Subcutaneous abdominal adipose tissue (tissue), 5 donors: ENCODE measurements around the gene ZNF384.

Source experiments
- H3K27ac ChIP-seq: one replicate; pipeline ENCODE4 v1.7.0; 2013; ENCODE audit warnings: low read depth, mild to moderate bottlenecking, inconsistent platforms, low read length, moderate library complexity
- H3K27me3 ChIP-seq, 5 donors: one replicate each; pipeline ENCODE4 v1.7.0; 2013; ENCODE audit warnings: low read length in 5 of 5, inconsistent platforms in 1 of 5; ENCODE audit not compliant: control insufficient read depth in 5 of 5, insufficient read depth in 4 of 5
- H3K36me3 ChIP-seq, 5 donors: one replicate each; pipeline ENCODE4 v1.7.0; 2013; ENCODE audit warnings: low read length in 5 of 5; ENCODE audit not compliant: control insufficient read depth in 5 of 5, insufficient read depth in 5 of 5
- H3K4me1 ChIP-seq, 5 donors: one replicate each; pipeline ENCODE4 v1.7.0; 2013; ENCODE audit warnings: low read length in 5 of 5, mild to moderate bottlenecking in 3 of 5, moderate library complexity in 1 of 5; ENCODE audit not compliant: control insufficient read depth in 5 of 5, insufficient read depth in 5 of 5
- H3K4me3 ChIP-seq, 5 donors: one replicate each; pipeline ENCODE4 v1.7.0; 2013; ENCODE audit warnings: low read length in 5 of 5, low read depth in 1 of 5
- H3K9ac ChIP-seq, 5 donors: one replicate each; pipeline ENCODE4 v1.7.0; 2013; ENCODE audit warnings: low read length in 5 of 5, mild to moderate bottlenecking in 4 of 5, moderate library complexity in 3 of 5
- H3K9me3 ChIP-seq, 5 donors: one replicate each; pipeline ENCODE4 v1.7.0; 2013; ENCODE audit warnings: low read length in 5 of 5; ENCODE audit not compliant: control insufficient read depth in 5 of 5
- donor health status: healthy.
- donor health status: healthy.
- donor health status: healthy.
- donor health status: healthy.
- donor health status: healthy.

ZNF384 gene

GRCh38 chr12:6688999-6689882 lies at the start of gene ZNF384:
Gene ZNF384 (minus strand): TSS chr12:6689375. CDS start chr12:6679520, 9,855 bp downstream.
- Histone ChIP-seq H3K27me3 (peaks cover 0 to 7% (median 5%) of the 10 kb centered on the region in 5 donors), H3K4me3 (peak within 1 kb of the TSS; percentile 85 to 97 (median 93)), H3K36me3 (peaks cover 0 to 8% (median 0%) of the 10 kb centered on the region in 5 donors), H3K4me1 (peaks cover 5 to 37% (median 29%) of the 10 kb centered on the region in 5 donors), H3K9ac (peak within 1 kb of the TSS; percentile 79 to 98 (median 93)), H3K27ac (peak within 1 kb of the TSS; percentile 87), H3K9me3 (no peaks in the 10 kb centered on the region)

GRCh38 chr12:6736754-6737153 lies 47.6 kb upstream of the ZNF384 start:
- Histone ChIP-seq H3K27me3 (no peaks in the 10 kb centered on the region), H3K4me1 (peaks cover 0 to 17% (median 15%) of the 10 kb centered on the region in 5 donors), H3K36me3 (peaks cover 0 to 24% (median 8%) of the 10 kb centered on the region in 5 donors), H3K27ac (no peak overlapping the region), H3K9me3 (no peaks in the 10 kb centered on the region), H3K9ac (no peak overlapping the region), H3K4me3 (no peak overlapping the region)

DNA sequence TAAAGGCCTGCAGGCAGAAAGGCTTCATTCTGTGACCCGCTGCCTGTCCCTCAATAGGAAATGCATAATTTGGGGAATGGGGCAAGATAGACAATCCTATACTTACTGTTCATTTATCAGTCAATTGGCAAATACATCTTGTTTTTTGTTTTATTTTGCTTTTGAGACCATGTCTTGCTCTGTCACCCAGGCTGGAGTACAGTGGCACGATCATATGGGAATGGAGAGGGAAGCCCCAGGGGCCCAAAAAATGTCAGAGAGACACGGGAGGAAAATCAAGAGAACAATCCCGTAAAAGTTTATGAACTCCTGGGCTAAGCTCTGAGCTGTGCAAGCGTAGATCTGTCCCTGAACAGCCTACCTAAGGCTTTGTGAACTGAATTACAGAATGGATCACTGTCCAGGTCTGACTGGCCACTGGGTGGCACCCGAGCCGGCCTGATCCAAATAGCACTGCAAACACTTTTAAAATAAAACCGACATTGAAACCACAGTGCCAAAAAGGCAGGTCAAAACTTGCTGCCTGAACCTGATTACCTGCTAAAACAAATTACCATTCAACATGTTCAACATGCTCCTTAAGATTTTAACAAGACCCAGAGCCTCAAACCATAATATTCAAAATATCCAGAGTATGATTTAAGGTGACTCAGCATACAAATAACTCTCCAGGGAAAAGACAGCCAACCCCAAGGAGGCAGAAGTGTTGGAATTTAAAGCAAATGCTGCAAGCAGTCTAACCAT lies 46.4 kb upstream of the ZNF384 start:
- Histone ChIP-seq H3K4me3 (no peak overlapping the region), H3K27ac (peak overlapping the region; percentile 49), H3K36me3 (peaks cover 0 to 36% (median 18%) of the 10 kb centered on the region in 5 donors), H3K27me3 (no peaks in the 10 kb centered on the region), H3K9ac (peak overlapping the region in 2 of 5 donors; percentile 24 to 28), H3K4me1 (peaks cover 0 to 17% (median 15%) of the 10 kb centered on the region in 5 donors), H3K9me3 (no peaks in the 10 kb centered on the region)

DNA sequence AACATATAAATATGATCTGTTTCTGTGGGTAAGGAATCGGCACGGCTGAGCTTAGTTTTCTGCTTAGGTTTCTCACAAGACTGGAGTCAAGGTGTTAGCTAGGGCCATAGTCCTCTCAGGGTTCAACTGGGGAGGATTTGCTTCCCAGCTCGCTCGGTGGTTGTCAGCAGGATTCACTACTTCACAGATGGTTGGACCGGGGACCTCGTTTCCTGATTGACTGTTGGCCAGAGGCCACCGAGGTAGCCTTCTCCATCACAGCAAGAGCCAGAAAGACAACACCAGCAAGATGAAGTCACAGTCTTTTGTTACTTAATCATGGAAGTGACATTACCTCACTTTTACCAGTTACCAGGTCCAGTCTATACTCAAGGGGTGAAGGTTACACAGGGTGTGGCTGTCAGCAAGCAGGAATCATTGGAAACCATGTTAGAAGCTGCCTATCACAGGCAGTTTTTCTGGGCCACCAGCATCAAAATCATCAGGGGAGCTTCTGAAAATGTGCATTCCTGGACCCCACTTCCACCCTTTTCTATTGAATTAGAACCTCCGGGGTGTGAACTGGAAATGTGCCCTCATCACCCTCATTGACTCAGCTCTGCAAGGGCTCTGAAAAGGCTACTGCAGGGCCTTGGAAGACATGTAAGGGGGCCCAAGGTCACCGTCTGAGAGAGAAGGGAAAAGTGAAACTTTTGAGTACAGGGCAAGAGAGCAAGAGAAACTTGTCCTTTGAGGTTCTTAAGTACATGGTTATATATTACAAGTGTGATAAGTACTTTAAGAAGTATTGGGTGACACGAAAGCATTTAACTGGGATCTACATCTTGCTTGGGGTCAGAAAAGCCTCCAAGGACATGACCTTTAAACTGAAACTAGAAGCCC lies 45.6 kb upstream of the ZNF384 start:
- Histone ChIP-seq H3K36me3 (peaks cover 0 to 44% (median 27%) of the 10 kb centered on the region in 5 donors), H3K9me3 (no peaks in the 10 kb centered on the region), H3K4me1 (peaks cover 0 to 17% (median 15%) of the 10 kb centered on the region in 5 donors), H3K9ac (peak overlapping the region in 1 of 5 donors; percentile 28), H3K4me3 (no peak overlapping the region), H3K27ac (peak overlapping the region; percentile 49), H3K27me3 (no peaks in the 10 kb centered on the region)

- H3K9me3 ChIP-seq = no peaks in the 10 kb centered on the region
- no peak overlapping the region for H3K27ac ChIP-seq
- H3K36me3 ChIP-seq = peaks cover 6 to 69% (median 52%) of the 10 kb centered on the region in 5 donors
- H3K4me1 ChIP-seq = peaks cover 0 to 9% (median 7%) of the 10 kb centered on the region in 5 donors
- no peak overlapping the region for H3K4me3 ChIP-seq
- no peak overlapping the region for H3K9ac ChIP-seq
- no peaks in the 10 kb centered on the region for H3K27me3 ChIP-seq
Measured at GRCh38 chr12:6730169-6730568, 41.0 kb upstream of the ZNF384 start.

DNA sequence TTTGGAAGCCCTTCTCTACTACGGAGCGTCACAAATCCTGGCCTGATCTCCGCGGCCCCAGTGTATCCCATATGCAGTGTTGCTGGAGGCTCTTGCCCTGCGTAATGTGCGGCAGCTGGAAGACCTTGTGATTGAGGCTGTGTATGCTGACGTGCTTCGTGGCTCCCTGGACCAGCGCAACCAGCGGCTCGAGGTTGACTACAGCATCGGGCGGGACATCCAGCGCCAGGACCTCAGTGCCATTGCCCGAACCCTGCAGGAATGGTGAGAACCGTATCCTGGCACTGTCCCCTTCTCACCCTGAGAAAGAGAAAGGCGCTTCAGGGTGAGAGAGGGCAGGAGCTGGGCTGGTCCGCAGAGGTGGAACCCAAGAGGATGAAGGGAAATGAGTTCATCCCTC lies 40.0 kb upstream of the ZNF384 start:
- Histone ChIP-seq H3K4me1 (peaks cover 3 to 12% (median 9%) of the 10 kb centered on the region in 5 donors), H3K9ac (no peak overlapping the region), H3K9me3 (no peaks in the 10 kb centered on the region), H3K4me3 (no peak overlapping the region), H3K27me3 (no peaks in the 10 kb centered on the region), H3K36me3 (peaks cover 6 to 60% (median 47%) of the 10 kb centered on the region in 5 donors), H3K27ac (no peak overlapping the region)

GRCh38 chr12:6725350-6725749 lies 36.2 kb upstream of the ZNF384 start:
- Histone ChIP-seq H3K4me1 (peaks cover 3 to 18% (median 13%) of the 10 kb centered on the region in 5 donors), H3K4me3 (no peak overlapping the region), H3K9me3 (no peaks in the 10 kb centered on the region), H3K9ac (peak overlapping the region in 1 of 5 donors; percentile 25), H3K27ac (no peak overlapping the region), H3K27me3 (no peaks in the 10 kb centered on the region), H3K36me3 (peaks cover 6 to 31% (median 30%) of the 10 kb centered on the region in 5 donors)

DNA sequence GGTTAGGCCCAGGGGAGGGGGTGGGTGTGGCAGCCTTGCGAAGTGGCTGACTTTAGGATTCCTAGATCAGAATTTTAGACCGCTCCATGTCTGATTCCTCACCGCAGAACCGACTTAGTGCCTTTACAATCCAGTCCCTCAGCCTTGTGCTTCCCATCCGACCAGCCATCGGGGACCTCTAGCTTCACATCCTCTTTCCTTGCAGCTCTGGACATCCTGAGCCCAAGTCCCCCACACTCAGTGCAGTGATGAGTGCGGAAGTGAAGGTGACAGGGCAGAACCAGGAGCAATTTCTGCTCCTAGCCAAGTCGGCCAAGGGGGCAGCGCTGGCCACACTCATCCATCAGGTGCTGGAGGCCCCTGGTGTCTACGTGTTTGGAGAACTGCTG lies 35.2 kb upstream of the ZNF384 start:
- Histone ChIP-seq H3K27ac (peak overlapping the region; percentile 81), H3K9me3 (no peaks in the 10 kb centered on the region), H3K4me1 (peaks cover 3 to 18% (median 13%) of the 10 kb centered on the region in 5 donors), H3K27me3 (no peaks in the 10 kb centered on the region), H3K4me3 (peak overlapping the region; percentile 79 to 89 (median 81)), H3K36me3 (peaks cover 3 to 22% (median 21%) of the 10 kb centered on the region in 5 donors), H3K9ac (peak overlapping the region; percentile 16 to 82 (median 71))
